AG04450 (cell line): Measurements from ENCODE around the gene STAMBPL1. TPM values are rescaled to one million over a fixed set of nuclear protein-coding genes. Genes with fewer than 3 reads are reported as not detected.

ENCODE experiments used
- CTCF ChIA-PET: fragments of 300-600, 350-600 bp; formaldehyde crosslinking; extraction: SDS; loops from one replicate; lab custom pipeline; 2022; ENCODE audit warnings: antibody characterized with exemption, inconsistent platforms; lab: Charles Lee
- POLR2A ChIA-PET: fragments of 350-600 bp; formaldehyde crosslinking; extraction: SDS; loops from one replicate; lab custom pipeline; 2021; ENCODE audit warnings: antibody characterized with exemption, inconsistent platforms; lab: Yijun Ruan, JAX
- DNase-seq: peaks from one replicate; pipeline ENCODE4 v3.0.0-alpha.2; 2011; ENCODE audit warnings: low read depth, low spot score
- H3K27ac ChIP-seq: one replicate; pipeline ENCODE4 v1.5.1; 2012; ENCODE audit warnings: low read depth, low read length, control low read depth
- H3K27me3 ChIP-seq: one replicate; pipeline ENCODE4 v1.6.0; 2012; ENCODE audit warnings: low read length; ENCODE audit not compliant: control insufficient read depth, insufficient read depth
- H3K4me3 ChIP-seq: 2 replicates; pipeline ENCODE4 v1.5.1; 2011; ENCODE audit warnings: mild to moderate bottlenecking, low read depth, low read length, control low read depth
- H3K9me3 ChIP-seq: 2 replicates; pipeline ENCODE4 v1.5.1; 2012; ENCODE audit warnings: low read length; ENCODE audit not compliant: control insufficient read depth, insufficient read depth
- polyA plus RNA-seq: library from polyadenylated mRNA; depleted of rRNA; stranded (reverse); fragments of >200 nt; gene quantifications from 2 replicates; pipeline ENCODE4 v1.2.3, GENCODE V29; 2011
- TF ChIP-seq, protein P1 (sequence below): IDR thresholded peaks from 2 replicates; pipeline ENCODE4 v1.5.1; 2011; ENCODE audit warnings: low read depth, low read length, control low read depth, inconsistent platforms

The STAMBPL1 gene
- polyA plus RNA-seq, 1 experiment = 50.3 TPM

DNA sequence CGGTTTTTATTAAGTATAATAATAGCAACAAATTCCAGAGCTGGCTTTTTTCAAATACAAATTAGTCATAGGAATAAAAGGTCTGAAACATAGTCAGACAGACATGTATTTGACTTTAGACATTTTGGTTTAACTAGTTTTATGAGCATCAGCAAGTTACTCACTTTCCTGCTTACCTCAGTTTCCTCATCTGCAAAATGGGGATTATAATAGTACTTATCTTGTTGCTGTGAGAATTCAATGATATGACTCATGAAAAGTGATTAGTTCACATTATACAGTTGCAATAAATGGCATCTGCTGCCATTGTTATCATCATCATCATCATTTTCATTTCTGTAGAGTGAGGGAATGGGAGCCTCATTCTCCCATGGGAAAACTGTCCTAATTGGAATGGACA, 39.0 kb downstream of the STAMBPL1 start:
- ChIA-PET CTCF (interaction anchor here (1.2 to 3.5 kb wide), 3 partner anchors 14 to 82 kb away, joined by 10 to 36 read pairs (median 11); no protein-coding TSS in a partner anchor), POLR2A (interaction anchor here (0.7 to 1.4 kb wide), 7 partner anchors 8 to 71 kb away, joined by 3 to 9 read pairs (median 3); partner anchors contain the start of gene STAMBPL1)
- no peaks in the 10 kb centered on the region for H3K9me3 ChIP-seq
- H3K27me3 ChIP-seq = no peaks in the 10 kb centered on the region
- TF ChIP-seq, protein P1, sequence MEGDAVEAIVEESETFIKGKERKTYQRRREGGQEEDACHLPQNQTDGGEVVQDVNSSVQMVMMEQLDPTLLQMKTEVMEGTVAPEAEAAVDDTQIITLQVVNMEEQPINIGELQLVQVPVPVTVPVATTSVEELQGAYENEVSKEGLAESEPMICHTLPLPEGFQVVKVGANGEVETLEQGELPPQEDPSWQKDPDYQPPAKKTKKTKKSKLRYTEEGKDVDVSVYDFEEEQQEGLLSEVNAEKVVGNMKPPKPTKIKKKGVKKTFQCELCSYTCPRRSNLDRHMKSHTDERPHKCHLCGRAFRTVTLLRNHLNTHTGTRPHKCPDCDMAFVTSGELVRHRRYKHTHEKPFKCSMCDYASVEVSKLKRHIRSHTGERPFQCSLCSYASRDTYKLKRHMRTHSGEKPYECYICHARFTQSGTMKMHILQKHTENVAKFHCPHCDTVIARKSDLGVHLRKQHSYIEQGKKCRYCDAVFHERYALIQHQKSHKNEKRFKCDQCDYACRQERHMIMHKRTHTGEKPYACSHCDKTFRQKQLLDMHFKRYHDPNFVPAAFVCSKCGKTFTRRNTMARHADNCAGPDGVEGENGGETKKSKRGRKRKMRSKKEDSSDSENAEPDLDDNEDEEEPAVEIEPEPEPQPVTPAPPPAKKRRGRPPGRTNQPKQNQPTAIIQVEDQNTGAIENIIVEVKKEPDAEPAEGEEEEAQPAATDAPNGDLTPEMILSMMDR = no peak
- no peak overlapping the region for H3K27ac ChIP-seq
- no peak overlapping the region for H3K4me3 ChIP-seq
- no peak for DNase-seq

DNA sequence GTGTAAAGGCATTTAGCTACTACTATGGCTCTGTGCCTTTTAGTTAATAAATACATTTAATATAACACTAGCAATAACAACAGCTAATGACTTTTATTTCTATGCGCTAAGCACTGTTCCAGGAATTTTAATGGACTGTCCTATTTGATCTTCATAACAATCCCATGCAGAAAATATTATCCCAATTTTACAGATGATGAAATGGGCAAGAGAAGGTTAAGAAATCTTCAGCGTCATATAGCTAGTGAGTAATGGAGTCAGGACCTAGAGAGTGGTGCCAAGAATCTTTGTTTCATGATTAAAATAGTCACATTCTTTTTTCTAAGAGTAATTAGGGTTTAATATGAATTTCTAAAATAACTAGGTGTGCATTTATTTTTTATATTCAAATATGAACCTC, 40.2 kb downstream of the STAMBPL1 start:
- no peak overlapping the region for H3K4me3 ChIP-seq
- ChIA-PET CTCF (interaction anchor here (0.8 to 3.5 kb wide), 5 partner anchors 12 to 85 kb away, joined by 3 to 36 read pairs (median 4); no protein-coding TSS in a partner anchor), POLR2A (no interaction called here)
- H3K9me3 ChIP-seq = no peaks in the 10 kb centered on the region
- TF ChIP-seq, protein P1 = no peak
- no peak overlapping the region for H3K27ac ChIP-seq
- DNase-seq = no peak
- H3K27me3 ChIP-seq = no peaks in the 10 kb centered on the region

DNA sequence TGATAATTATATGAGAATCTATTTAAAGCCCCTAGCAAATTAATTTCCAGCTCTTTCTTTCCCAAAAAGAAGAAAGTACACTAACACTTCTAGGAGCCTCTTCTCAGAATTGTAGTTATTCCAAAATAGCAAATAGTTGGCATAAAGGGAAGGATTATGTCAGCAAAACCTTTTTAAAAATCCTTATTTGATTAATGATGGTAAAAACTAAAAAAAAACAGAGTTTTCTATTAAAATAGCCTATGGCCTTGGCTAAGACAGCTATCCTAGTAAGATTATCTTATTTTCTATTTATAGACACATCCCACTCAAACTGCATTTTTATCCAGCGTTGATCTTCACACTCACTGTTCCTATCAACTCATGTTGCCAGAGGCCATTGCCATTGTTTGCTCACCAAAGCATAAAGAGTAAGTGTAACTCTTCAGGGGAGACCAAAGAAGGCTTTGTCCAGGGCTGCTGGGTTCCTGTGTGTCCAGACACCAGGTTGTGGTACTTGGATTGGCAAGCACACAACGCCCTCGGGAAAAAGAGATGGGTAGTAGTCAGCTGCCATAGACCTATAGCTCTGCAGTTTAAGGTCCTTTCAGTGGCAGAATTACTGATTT, 41.0 kb downstream of the STAMBPL1 start:
- Histone ChIP-seq H3K27me3 (no peaks in the 10 kb centered on the region), H3K27ac (no peak overlapping the region), H3K9me3 (no peaks in the 10 kb centered on the region), H3K4me3 (no peak overlapping the region)
- ChIA-PET POLR2A (no interaction called here), CTCF (interaction anchor here (1.1 to 3.5 kb wide), 5 partner anchors 12 to 86 kb away, joined by 3 to 36 read pairs (median 4); no protein-coding TSS in a partner anchor)
- DNase-seq = no peak
- TF ChIP-seq, protein P1 = no peak

DNA sequence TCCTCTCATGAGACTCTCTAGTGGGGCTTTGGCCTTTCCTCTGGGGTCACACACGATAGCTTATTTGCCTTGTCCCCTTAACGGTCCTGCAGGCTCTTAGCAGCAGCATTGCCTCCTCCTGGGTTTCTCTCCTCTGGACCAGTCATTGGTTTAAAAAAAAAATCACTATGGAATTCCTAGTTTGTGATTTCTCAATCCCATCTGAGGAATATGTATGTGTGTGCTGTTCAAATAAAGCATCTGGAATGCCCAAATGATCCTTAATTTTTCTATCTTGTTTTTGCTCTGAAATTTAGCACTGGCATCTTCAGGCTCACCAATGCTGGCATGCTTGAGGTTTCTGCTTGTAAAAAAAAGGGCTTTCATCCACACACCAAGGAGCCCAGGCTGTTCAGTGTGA, 42.0 kb downstream of the STAMBPL1 start:
- Histone ChIP-seq H3K27ac (no peak overlapping the region), H3K27me3 (no peaks in the 10 kb centered on the region), H3K9me3 (no peaks in the 10 kb centered on the region), H3K4me3 (no peak overlapping the region)
- DNase-seq = no peak
- POLR2A ChIA-PET = no interaction called here
- CTCF ChIA-PET = interaction anchor here (1.2 to 3.5 kb wide), 3 partner anchors 11 to 85 kb away, joined by 3 to 36 read pairs (median 11); no protein-coding TSS in a partner anchor
- TF ChIP-seq, protein P1 = no peak

DNA sequence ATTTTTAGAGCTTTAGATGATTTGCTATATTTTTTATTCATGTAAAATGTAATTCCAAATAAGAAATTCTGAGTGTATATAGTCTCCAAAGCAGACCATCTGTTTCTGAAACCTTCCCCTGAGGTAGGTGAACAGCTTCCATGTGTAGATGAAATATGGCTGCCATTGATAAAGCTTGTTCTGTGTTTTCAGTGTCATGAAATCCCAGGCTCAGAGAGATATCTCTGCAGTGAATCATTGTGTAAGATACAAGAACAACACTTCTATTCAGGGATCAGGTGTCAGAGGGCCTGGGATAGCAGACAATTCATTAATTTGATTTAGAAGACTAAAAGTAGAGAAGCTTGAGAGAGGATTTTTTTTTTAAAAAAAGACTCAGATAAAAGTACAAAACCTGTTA, 43.5 kb downstream of the STAMBPL1 start:
- H3K27me3 ChIP-seq = no peaks in the 10 kb centered on the region
- no peaks in the 10 kb centered on the region for H3K9me3 ChIP-seq
- H3K4me3 ChIP-seq = no peak overlapping the region
- TF ChIP-seq, protein P1 = no peak
- CTCF ChIA-PET = interaction anchor here (1.5 to 2.7 kb wide), 3 partner anchors 9 to 88 kb away, joined by 9 to 20 read pairs (median 10); no protein-coding TSS in a partner anchor
- POLR2A ChIA-PET = no interaction called here
- H3K27ac ChIP-seq = no peak overlapping the region
- DNase-seq = no peak
